Endodermal cell (in vitro differentiated cells): ENCODE measurements around the gene SDHB. TPM values are rescaled to one million over a fixed set of nuclear protein-coding genes. Genes with fewer than 3 reads are reported as not detected.

ENCODE experiments used
- DNase-seq: peaks from one replicate; pipeline ENCODE4 v3.0.0-alpha.2; 2017
- H3K27ac ChIP-seq: 2 replicates; pipeline ENCODE4 v1.5.1; 2013; ENCODE audit warnings: mild to moderate bottlenecking, low read depth, low read length, moderate library complexity
- H3K27me3 ChIP-seq: 2 replicates; pipeline ENCODE4 v1.6.1; 2013; ENCODE audit warnings: mild to moderate bottlenecking, low read length, moderate library complexity; ENCODE audit not compliant: insufficient read depth, control insufficient read depth, poor library complexity, severe bottlenecking
- H3K36me3 ChIP-seq: 2 replicates; pipeline ENCODE4 v1.7.0; 2013; ENCODE audit warnings: mild to moderate bottlenecking, low read length, moderate library complexity; ENCODE audit not compliant: control insufficient read depth, insufficient read depth
- H3K4me1 ChIP-seq: one replicate; pipeline ENCODE4 v1.7.0; 2013; ENCODE audit warnings: low read length; ENCODE audit not compliant: control insufficient read depth, insufficient read depth
- H3K4me3 ChIP-seq: 2 replicates; pipeline ENCODE4 v1.5.1; 2013; ENCODE audit warnings: mild to moderate bottlenecking, low read length, moderate library complexity
- H3K9ac ChIP-seq: 2 replicates; pipeline ENCODE4 v1.6.1; 2013; ENCODE audit warnings: mild to moderate bottlenecking, low read length, moderate library complexity; ENCODE audit not compliant: poor library complexity, severe bottlenecking; ENCODE audit errors: extremely low read depth
- H3K9me3 ChIP-seq: 2 replicates; pipeline ENCODE4 v1.6.1; 2013; ENCODE audit warnings: mild to moderate bottlenecking, low read length, moderate library complexity; ENCODE audit not compliant: control insufficient read depth
- H3K27ac Mint-ChIP-seq: 2 replicates; pipeline ENCODE4 v1.8.0; 2020; ENCODE audit warnings: mixed read lengths
- H3K27me3 Mint-ChIP-seq: 2 replicates; pipeline ENCODE4 v1.8.0; 2021; ENCODE audit warnings: mild to moderate bottlenecking, mixed read lengths; ENCODE audit not compliant: insufficient read depth
- H3K36me3 Mint-ChIP-seq: 2 replicates; pipeline ENCODE4 v1.8.0; 2020; ENCODE audit warnings: low read depth, mixed read lengths
- H3K4me1 Mint-ChIP-seq: 2 replicates; pipeline ENCODE4 v1.8.0; 2020; ENCODE audit warnings: mixed read lengths
- H3K4me3 Mint-ChIP-seq: 2 replicates; pipeline ENCODE4 v1.8.0; 2020; ENCODE audit warnings: mild to moderate bottlenecking, moderate library complexity, mixed read lengths
- H3K9me3 Mint-ChIP-seq: 2 replicates; pipeline ENCODE4 v1.8.0; 2020; ENCODE audit warnings: mild to moderate bottlenecking, mixed read lengths
- WGBS, 2 experiments: methylation state at CpG; one replicate each; pipeline versions ENCODE4 v1.1.5 to v1.1.7; 2013; ENCODE audit warnings: missing lambda C conversion rate in 2 of 2, mixed read lengths in 1 of 2; ENCODE audit not compliant: insufficient coverage in 1 of 2, insufficient read length in 1 of 2; 5-methylcytosine and 5-hydroxymethylcytosine counted together
- total RNA-seq, 2 donors: library from RNA; stranded (reverse); fragmentation: NEBNext Ultra II Directional in 1 of 2; extraction: Animal tissue kit (Norgen Biotek cat#: 25700) in 1 of 2; gene quantifications; 2 replicates in 1 of 2; 3 replicates in 1 of 2; pipeline ENCODE4 v1.2.1, GENCODE V29; 2021
- TF ChIP-seq, protein P1 (sequence below): fragments of 200-600 bp; sonication (generic); conservative IDR thresholded peaks from 2 replicates; pipeline ENCODE4 v1.5.0; 2021; ENCODE audit warnings: antibody characterized with exemption, mild to moderate bottlenecking

Gene SDHB
- total RNA-seq, 2 donors from 2014 or later = 68.5 to 75.2 TPM

DNA sequence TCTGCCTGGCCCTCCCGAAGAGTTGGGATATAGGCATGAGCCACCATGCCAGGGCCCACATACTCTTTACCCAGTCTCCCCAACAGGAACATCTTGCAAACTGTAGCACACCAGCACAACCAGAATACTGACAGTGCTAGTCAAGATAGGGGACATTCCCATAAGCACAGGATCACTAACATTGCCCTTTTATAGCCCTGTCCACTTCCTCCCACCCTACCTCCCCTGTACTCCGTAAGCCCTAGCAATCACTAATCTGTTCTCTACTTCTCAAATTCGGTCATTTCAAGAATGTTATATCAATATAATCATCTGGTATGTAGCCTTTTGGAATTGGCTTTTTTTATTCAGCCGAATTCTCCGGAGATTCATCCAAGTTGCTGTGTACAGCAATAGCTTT is 5.9 kb downstream of the SDHB start:
- Mint-ChIP-seq H3K4me3 (no peak overlapping the region), H3K36me3 (peaks cover 22% of the 10 kb centered on the region), H3K27ac (no peak overlapping the region), H3K9me3 (no peaks in the 10 kb centered on the region), H3K4me1 (peaks cover 3% of the 10 kb centered on the region), H3K27me3 (no peaks in the 10 kb centered on the region)
- TF ChIP-seq, protein P1, sequence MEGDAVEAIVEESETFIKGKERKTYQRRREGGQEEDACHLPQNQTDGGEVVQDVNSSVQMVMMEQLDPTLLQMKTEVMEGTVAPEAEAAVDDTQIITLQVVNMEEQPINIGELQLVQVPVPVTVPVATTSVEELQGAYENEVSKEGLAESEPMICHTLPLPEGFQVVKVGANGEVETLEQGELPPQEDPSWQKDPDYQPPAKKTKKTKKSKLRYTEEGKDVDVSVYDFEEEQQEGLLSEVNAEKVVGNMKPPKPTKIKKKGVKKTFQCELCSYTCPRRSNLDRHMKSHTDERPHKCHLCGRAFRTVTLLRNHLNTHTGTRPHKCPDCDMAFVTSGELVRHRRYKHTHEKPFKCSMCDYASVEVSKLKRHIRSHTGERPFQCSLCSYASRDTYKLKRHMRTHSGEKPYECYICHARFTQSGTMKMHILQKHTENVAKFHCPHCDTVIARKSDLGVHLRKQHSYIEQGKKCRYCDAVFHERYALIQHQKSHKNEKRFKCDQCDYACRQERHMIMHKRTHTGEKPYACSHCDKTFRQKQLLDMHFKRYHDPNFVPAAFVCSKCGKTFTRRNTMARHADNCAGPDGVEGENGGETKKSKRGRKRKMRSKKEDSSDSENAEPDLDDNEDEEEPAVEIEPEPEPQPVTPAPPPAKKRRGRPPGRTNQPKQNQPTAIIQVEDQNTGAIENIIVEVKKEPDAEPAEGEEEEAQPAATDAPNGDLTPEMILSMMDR = no peak
- no peak for DNase-seq
- Histone ChIP-seq H3K27ac (no peak overlapping the region), H3K9me3 (no peaks in the 10 kb centered on the region), H3K4me3 (no peak overlapping the region), H3K27me3 (no peaks in the 10 kb centered on the region), H3K4me1 (no peaks in the 10 kb centered on the region), H3K9ac (no peak overlapping the region), H3K36me3 (peaks cover 54% of the 10 kb centered on the region)
- 92 to 96% methylated on average over 3 to 5 of the region's 5 CpGs for WGBS, 2 experiments

DNA sequence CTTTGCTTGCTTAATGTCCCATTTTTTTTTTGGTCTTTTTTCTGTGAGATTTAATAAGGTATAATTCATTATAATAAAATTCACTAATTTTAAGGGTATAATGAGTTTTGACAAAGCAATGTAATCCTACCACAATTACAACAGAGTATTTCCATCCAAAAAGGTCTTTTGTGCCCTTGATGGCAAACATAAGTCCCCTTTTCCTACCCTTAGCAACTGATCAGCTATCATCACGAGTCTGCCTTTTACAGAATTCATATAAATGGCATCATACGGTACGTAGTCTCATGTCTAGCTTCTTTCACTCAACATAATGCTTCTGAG is 7.5 kb downstream of the SDHB start:
- Histone ChIP-seq H3K36me3 (peaks cover 59% of the 10 kb centered on the region), H3K9ac (no peak overlapping the region), H3K4me3 (no peak overlapping the region), H3K27ac (no peak overlapping the region), H3K27me3 (no peaks in the 10 kb centered on the region), H3K4me1 (no peaks in the 10 kb centered on the region), H3K9me3 (no peaks in the 10 kb centered on the region)
- peaks cover 3% of the 10 kb centered on the region for H3K4me1 Mint-ChIP-seq
- H3K9me3 Mint-ChIP-seq = no peaks in the 10 kb centered on the region
- H3K27ac Mint-ChIP-seq = no peak overlapping the region
- H3K4me3 Mint-ChIP-seq = no peak overlapping the region
- no peaks in the 10 kb centered on the region for H3K27me3 Mint-ChIP-seq
- peaks cover 33% of the 10 kb centered on the region for H3K36me3 Mint-ChIP-seq
- no peak for DNase-seq
- WGBS, 2 experiments = 79 to 83% methylated on average over 3 of the region's 3 CpGs
- TF ChIP-seq, protein P1 = no peak

DNA sequence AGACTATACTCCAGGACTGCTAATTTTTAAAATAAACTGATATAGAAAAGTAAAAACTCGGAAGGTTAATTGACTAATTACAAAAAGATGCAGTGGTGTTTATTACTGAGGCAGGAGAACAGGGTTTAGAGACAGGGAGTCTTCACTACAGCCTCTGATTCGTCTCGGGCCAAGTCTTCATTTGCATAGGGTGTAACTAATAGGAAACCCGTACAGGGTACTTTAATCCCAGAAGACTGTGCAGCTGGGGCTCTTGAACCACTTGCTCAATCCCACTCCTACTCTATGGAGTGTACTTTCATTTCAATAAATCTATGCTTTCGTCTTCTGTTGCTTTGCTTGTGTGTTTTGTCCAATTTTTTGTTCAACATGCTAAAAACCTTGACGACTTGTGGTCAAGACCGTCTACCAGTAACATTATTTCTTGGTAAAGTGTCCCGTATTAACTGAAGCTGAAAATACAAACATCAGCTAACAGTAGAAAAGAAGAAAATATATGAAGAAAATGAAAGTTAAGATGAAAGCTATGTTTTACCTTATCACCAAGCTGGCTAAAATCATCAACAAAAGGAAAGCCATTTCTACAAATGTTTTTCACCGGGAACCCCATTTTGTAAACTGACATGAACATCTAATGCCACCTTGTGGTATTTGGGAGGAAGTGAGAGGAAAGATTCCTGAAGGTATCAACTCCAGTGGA is 8.0 kb downstream of the SDHB start:
- Mint-ChIP-seq H3K9me3 (no peaks in the 10 kb centered on the region), H3K36me3 (peaks cover 29% of the 10 kb centered on the region), H3K4me3 (no peak overlapping the region), H3K4me1 (peaks cover 3% of the 10 kb centered on the region), H3K27me3 (no peaks in the 10 kb centered on the region), H3K27ac (peak overlapping the region; percentile 35)
- Histone ChIP-seq H3K9ac (peak overlapping the region; percentile 28), H3K27ac (no peak overlapping the region), H3K4me1 (no peaks in the 10 kb centered on the region), H3K4me3 (no peak overlapping the region), H3K27me3 (no peaks in the 10 kb centered on the region), H3K36me3 (peaks cover 53% of the 10 kb centered on the region), H3K9me3 (no peaks in the 10 kb centered on the region)
- no peak for DNase-seq
- WGBS, 2 experiments = 78 to 83% methylated on average over 7 to 9 of the region's 9 CpGs
- TF ChIP-seq, protein P1 = peak; percentile 86
